ENCODE results near the gene TTC9.
A peak's percentile ranks its signal among the peaks of the same experiment; 100 is the strongest.

TTC9 gene

DNA sequence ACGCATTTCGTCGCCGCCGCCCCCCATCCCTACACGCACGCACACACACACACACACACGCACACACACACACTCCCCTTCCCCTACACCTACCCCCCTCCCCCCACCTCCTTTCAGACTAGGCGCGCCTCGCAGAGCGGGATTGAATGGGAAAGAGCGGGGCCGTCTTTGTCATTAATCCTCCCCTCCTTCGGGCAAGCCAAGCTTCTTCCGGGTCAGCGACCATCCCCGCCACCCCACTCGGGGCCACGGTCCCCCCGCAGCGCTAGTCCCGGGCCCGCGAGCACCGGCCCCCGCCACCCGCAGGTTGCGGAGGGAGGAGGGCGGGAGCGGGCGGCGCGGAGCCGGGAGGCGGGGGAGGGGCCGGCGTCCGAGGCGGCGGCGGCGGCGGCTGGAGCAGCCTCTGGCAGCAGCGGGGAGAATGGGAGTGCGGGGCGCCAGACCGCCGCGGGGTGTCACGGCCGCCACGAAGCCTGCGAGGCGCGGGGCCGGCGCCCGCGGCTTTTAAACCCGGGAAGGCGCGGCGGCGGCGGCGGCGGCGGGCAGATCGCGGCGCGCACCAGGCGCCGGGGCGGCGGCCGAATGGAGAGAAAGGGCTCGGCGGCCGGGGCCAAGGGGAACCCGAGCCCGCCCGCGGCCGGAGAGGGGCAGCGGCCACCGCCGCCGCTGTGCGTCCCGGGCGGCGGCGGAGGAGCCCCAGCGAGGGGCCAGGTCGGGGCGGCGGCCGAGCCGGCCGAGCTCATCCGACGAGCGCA is at the start of gene TTC9:
TSS of gene TTC9 (plus strand) at position 369 of the 755 bp plus-strand sequence. CDS start at position 583, 214 bp downstream.
- DNase-seq, result peak; percentile 13 to 49

DNA sequence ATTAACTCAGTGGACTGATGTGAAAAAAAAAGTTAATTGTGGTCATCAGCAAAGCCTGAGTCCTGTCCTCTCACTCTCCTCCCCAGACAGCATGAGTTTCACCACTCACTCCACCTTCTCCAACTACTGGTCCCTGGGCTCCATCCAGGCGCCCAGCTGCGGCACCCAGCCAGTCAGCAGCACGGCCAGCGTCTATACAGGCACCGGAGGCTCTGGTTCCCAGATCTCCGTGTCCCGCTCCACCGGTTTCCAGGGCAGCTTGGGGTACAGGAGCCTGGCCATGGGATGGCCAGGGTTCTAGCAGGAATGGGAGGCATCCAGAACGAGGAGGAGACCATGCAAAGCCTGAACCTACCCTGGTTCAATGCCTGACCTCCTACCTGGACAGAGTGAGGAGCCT is 47.3 kb upstream of the TTC9 start:
- DNase-seq, result no peak

DNA sequence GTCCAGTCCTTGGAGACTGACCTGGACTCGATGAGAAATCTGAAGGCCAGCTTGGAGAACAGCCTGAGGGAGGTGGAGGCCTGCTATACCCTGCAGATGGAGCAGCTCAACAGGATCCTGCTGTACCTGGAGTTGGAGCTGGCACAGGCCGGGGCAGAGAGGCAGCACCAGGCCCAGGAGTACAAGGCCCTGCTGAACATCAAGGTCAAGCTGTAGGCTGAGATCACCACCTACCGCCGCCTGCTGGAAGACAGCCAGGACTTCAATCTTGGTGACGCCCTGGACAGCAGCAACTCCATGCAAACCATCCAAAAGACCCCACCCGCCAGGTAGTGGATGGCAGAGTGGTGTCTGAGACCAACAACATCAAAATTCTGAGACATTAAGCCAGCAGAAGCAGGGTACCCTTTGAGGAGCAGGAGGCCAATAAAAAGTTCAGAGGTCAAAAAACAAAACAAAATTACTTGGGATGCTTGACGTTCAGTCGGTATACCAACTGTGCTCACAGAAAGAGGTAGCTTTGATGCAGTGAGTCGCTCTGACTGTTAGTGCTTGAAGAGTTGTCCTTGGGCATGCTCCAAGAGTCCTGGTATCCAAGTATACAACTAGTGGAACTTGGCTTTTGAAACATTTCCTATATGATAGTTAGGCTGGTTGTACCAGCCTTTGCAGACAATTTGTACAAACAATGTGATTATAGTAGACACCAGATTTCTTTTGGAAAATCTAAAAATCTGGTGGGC is 46.1 kb upstream of the TTC9 start:
- DNase-seq, result no peak

DNA sequence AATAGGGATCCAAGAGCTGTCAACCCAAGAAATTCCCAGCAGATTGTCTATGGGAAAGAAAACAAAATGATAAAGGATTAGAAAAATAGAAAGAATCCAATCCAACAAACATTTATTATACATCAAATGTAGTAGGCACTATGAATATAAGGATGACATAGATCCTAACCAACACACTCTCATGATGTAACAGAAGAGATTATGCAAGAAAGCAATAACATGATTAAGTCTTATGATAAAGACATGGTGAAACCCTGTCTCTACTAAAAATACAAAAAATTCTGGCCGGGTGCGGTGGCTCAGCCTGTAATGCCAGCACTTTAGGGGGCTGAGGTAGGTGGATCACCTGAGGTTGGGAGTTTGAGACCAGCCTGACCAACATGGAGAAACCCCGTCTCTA is 44.0 kb upstream of the TTC9 start:
- DNase-seq, result no peak

DNA sequence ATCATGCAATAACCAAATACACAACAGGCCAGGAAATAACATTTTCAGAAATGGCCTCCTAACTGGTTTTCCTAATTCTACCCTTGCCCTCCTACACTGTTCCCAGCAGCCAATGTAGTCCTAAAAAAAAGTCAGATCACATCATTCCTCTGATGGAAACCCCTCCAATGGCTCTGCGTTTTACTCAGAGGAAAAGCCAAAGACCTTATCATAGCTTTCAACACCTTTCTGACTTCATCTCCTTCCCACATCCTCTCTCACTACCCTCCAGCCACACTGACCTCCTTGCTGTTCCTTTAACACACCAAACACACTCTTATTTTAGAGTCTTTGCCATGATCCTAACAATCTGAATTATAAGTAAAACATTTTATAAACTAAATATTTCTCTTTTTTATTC is 42.4 kb upstream of the TTC9 start:
- DNase-seq, result no peak

DNA sequence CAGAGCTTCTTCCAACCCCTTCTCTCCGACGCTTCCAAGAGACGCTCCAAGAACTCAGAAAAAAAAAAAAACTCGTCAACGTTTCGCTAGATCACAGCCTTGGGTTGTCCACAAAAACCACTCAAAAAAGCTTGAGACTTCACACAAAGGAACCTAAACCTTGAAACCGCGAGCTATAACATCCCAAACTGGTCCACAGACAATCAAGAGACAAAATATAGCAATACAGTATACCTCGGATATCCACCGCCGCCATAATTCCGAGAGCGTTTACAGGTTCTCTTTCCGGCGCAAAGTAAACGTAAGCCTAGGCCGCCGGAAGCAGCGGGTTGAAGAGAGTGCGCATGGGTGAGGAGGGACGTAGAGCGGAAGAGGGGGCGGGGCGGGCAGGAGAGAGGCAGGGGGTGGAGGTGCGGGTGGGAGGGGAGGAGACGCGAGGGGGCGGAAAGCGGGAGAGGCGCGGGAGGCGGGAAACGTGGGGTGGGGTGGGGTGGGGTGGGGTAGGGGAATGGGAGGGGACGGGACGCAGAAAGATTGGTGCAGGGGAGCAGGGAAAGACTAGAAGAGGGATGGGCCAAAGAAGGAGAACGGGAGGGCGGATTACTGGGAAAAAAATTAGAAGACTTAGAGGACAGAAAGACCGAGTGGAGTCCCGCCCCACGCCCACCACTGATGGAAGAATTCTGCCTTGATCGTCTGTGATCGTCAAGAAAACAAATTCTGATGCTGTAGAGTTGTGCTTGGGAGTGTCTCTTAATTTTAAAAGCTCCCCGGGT is 41.1 kb upstream of the TTC9 start, which contains the start of gene MED6:
TSS of gene MED6 (minus strand) at position 274 of the 776 bp plus-strand sequence. CDS start at position 256, 18 bp downstream.
- DNase-seq, result peak; percentile 90 to 91

DNA sequence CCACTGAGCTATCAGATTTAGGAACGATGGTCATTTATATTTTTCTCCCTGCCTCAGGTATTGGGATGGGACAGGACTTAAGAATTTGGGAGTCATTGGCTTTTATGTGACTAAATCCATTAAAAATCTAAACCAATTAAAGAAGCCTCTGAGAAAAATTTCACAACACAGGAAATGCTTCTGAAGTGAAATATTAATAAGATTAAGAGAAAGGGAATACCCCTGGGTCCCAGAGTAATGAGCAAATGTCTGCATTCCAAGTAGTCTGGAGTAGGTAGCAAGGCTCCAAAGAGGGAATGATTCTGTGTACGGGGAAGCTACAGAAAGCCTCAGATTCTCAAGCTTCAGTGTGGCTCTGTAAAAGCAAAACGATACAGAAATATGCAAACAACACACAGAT is 40.6 kb upstream of the TTC9 start:
- no peak for DNase-seq

DNA sequence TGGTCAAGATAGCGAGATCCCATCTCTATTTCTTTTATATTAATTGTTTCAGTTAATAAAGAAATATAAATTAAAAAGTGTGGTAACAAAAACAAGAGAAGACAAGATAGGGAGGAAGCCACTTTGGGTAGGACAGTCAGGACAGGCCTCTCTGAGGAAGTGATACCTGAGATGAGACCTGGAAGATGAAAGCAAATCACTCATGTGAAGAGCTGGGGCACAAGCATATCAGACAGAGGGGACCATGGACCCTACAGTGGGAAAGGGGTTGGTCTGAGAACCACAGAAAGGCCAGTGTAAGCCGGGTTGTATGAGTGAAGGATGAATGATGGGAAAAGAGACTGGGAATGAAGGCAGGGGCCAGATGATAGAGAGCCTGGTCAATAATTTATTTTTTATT is 39.5 kb upstream of the TTC9 start:
- DNase-seq, result no peak

DNA sequence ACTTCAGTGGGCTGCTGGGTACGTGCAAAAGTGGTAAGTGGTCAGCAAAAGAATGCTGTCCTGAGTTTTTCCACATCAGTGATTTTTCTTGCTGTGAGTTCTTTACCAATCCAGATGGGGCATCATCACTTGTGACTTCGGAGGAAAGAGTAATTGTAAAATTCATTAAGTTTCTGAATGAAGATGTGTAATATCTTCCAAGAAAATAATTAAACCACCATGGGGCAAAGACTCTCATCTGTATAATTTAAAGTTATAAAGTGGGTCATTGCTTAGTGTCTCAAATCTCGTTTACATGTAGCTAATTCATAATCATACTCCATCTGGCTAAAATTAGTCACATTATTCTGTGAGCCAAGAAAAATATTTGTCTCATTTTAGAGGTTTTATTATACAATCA is 30.5 kb upstream of the TTC9 start:
- no peak for DNase-seq

DNA sequence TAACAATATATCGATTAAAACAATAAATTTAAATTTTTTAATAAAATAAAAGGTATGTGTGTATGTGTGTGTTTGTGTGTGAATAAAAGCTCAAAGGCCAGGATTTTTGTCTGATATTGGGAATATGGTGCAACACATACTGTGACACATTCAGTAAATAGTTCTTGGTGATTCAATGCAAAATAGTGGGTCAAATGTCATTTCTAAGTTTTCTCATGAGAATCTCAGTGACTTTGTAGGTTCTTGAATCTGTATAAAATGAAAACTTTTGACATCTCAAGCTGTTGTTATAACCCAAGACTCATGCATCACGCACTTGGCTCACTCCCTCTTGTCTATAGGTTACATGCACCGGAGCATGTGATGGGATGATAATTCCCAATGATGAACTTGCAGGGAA is 25.1 kb upstream of the TTC9 start:
- DNase-seq, result no peak

DNA sequence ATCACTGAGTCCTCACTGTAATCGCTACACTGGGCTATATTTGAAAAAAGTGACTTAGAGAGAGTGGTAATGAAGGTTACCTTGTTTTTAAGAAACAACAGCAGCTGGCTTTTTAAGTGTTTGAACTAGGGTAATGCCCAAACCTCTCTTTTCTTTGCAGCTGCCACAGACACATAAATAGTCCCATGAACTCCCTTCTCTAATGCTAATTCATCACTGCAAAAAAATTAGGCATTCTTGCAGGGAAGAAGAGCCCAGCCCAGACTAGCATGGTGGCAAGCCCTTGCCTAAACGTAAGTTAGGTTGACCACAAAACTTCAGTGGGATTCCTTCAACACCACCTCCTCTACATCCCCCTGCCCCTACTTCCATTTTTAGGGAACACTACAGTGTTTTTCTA is 23.4 kb upstream of the TTC9 start:
- DNase-seq, result no peak

DNA sequence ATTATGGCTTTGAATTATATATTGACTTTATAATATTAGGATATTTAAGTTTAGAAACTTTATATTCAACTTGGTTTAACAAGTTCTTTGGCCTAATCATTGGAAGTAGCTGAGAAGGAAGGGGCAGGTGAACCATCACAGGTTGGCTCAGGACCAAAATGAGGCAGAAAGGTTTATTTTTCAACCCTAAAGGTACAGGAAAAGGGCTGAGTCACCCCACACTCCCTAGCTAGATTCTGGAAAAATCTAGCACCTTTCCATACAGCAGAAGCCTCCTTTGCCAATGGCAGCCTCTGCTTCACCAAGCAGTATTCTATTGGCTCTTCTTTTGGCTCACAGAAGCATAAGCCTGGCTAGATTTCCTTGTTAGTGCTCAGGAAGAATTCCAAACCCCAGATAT is 22.0 kb upstream of the TTC9 start:
- DNase-seq, result no peak

DNA sequence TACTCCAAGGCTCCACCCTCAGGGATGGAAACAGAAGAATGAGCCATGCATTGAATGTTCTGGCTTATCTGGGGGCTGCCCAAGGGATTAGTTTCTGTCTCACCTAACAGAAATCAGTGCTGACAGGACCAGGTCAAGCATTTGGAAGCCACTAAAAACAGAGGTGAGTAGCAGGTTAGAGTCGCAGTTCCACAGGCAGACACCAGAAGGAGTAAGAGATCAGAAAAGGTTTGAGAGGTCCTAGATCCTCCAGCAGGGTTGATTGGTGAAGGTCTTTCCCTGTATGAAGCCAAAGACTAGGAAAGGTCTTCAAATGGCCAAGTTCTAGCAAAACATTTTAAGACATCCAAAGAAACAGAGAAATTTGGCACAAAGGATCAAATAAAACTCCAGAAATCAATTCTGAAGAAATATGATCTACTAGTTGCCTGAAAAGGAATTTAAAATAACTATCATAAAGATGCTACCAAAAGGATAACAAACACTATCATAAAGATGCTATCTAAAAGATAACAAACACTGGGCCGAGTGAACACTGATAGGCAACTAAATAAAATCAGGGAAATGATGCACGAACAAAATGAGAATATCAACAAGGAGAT is 19.5 kb upstream of the TTC9 start:
- peak; percentile 22 to 34 for DNase-seq

DNA sequence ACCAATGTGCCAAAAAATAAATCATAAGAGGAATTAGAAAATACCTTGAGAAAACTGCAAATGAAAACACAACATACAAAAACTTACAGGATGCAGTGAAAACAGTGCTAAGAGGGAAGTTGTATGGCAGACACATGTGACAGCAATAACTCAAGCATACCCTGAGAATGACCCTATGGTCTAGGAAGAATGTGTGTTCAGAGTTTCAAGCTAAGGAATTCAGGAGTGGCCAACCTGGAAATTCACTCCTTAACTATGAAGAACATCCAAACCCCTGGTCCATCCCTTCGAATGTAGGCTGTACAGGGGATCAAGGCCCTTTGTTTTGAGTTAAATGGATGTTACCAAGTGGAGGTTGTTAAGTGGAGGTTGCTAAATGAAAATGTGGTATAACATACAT is 16.7 kb upstream of the TTC9 start:
- DNase-seq, result no peak

DNA sequence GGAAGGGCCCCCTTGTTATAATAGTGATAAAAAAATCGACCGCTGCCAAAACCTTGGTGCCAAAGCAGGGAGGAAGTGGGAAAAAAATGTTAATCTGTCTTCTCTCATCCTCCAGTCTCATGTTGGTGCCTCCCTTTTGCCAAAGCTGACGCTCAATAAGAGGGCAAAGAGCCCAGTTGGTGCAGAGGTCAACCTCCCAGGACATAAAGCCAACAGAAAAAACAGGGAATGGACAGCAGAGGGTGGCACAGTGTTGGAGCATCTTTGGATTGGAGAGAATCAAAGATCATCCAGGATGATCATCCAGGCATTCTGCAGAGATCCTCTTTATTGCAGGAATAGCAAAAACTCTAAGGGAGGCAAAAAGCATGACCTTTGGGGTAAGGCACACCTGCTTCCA is 9.8 kb upstream of the TTC9 start:
- DNase-seq, result no peak

DNA sequence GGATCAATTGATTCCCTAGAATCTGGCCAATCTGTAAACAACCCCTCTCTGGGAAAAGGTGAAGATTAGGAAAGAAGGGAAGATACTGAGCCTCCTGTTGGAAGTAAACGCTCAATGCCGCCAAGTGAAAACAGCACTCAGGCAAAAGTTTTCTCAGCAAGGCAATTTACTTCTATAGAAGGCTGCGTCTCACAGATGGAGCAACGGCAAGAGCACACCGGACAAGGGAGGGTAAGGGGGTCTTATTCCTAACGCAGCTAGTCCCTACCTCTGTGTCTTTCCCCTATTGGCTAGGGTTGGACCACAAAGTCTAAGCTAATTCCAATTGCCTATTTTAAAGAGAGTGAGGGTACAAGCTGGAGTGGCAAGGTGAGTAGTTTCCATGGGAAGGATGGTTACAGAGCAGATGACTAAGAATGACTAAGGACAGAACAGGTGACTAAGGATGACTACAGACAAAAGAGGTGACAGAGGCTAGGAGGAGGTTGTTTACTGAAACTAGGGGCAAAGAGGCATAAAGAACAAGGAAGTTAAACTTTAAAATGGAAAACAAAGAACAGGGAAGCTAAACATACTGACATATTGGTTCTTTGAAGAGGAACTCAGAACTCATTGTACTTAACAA is 5.6 kb upstream of the TTC9 start:
- no peak for DNase-seq

DNA sequence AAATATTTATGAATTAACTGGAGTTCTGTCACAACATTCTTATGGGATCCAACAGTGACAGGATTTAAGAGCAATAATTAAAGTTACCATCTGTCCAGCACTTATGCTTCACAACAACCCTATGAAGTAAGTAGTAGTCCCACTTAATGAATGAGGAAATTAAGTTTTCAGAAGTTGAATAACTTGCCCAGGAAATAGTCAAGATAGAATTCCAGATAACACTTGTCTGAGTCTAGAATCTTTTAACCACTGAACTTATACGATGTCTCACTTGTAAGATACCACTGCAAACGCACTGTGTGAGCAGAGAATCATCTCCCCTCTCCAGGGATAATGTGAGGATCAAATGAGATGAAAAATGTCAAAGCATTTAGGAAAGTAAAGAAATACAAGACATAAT is 3.3 kb upstream of the TTC9 start:
- no peak for DNase-seq

DNA sequence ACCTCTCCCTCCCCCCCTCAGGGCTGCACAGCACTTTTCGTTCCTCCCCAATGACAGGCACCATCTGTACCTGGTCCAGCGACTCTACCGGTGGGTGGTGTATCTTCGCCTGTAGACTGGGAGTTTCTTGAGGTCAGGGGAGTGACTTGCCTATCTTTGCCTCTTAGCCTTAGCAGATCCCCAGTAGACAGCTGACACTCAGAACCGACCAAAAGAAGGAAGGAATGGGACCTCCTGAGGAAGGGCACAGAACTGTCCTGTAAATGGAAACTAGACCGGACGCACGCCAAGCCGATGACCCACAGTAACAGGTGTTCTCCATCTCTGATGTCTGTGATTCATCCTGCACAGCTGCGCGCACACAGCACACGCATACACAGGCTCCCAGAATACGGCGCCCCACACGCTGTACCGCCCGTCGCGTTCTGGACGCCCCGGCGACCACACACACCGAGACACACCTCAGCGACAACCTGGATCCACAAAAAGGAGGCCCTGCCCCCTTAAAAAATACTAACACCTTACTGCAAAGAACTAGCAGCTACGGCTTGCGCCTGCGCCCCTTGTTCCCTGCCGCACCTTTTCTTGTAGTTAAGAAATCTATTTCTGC is 673 bp upstream of the TTC9 start:
- peak; percentile 8 to 19 for DNase-seq

DNA sequence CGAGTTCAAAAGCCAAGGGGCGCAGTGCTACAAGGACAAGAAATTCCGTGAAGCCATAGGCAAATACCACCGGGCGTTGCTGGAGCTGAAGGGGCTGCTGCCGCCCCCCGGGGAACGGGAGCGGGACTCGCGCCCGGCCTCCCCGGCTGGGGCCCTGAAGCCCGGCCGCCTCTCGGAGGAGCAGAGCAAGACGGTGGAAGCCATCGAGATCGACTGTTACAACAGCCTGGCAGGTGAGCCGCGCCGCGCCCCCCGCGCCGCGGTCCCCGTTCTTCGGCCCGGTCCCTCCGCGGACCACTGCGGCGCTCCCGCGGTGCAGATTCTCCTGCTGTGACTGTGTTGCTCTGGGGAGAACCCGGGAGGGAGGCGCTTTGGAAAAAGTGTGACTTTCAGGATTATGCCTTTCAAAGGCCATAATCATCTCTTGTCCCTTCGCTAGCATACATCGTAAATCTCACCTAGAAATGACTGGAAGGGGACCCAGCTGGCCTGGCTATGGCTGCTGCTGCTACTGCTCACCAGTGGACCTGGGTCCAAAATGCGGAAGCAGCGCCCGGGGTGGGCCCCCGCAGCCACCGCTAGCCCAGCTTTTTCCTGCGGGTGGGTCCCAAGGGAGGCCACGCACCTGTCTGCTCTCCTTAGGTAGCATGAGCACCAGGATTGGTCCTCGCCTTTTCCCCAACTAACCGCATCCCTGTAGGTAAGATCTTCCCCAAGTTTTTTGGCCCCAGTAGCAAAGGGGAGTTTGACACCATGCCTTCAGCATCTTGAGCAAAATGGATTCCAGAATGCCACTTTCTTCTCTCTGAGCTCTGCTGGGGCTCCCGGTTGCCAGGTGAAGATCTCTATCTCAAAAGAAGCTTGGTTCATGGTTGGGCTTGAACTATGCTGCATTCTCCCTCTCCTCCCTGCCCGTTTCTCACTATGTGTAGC is 853 bp downstream of the TTC9 start:
- no peak for DNase-seq

DNA sequence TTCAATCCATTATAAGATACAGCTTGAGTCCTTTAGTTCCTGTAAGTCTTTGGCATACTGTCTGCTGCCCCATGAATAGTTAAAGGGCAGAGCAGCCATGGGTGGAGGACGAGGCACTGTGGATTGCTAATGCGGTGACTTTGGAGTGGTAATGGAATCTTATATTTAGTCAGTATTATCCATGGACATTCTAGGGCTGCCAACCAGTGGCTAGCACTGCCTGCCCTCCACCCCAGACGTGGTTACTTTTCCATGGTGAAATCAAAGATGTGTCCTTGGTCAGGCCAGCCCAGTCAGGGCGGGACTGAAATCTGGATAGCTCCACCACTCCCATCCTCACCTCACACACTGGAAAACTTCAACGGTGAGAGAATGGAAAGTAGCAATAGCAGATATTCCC is 2.3 kb downstream of the TTC9 start:
- no peak for DNase-seq

DNA sequence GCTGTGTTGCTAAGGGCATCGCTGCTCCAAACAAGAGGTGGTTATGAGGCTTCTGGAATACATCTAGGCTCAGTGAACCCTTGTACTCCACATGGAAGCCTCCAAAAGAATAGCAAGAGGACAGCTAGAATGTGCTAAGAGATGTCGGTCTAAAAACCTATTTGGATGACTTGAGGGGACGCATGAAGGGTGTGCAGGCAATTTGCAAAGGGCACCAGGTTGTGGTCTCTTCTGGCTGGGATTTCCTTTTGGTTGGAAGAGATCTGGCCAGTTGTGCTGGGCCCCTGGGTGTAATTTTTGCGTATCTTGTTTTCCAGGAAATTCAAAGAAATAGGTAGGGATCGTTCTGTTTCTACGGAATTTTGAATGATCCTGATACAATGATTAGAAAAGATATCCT is 4.2 kb downstream of the TTC9 start:
- DNase-seq, result no peak
